Activated CD8-positive, alpha-beta memory T cell treated with anti-CD3 and anti-CD28 coated beads, Interleukin-2, amount 50 U/mL, for 24 hours (primary cell): ENCODE results near the gene TRIM75.
"Not testable (repeated sequence)": the region's sequence is repeated elsewhere in the genome, so short reads cannot be mapped to it uniquely, and the experiment has no call there.

Experiments used
- DNase-seq: peaks from one replicate; pipeline ENCODE4 v3.0.0-alpha.2; 2020; ENCODE audit errors: extremely low read depth

The TRIM75 gene

DNA sequence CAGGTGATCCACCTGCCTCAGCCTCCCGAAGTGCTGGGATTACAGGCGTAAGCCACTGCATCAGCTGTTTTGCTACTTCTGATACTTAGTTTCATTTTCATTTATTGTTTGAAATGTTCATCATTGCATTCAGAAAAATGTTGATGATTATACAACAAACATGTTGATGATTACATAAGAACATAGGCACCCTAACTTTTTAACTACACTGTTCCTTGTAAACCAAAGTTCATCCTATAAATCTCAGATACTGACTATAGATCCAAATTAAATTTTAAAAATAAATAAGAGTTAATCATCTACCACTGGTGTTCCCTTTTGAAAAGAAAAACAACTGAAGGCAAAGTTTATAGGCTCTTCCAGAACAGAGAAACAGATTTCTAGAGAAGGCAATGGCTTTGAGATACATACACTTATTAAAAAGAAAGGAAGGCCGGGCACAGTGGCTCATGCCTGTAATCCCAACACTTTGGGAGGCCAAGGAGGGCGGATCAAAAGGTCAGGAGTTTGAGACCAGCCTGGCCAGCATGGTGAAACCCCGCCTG lies 23.4 kb downstream of the TRIM75 start:
- DNase-seq: no peak

DNA sequence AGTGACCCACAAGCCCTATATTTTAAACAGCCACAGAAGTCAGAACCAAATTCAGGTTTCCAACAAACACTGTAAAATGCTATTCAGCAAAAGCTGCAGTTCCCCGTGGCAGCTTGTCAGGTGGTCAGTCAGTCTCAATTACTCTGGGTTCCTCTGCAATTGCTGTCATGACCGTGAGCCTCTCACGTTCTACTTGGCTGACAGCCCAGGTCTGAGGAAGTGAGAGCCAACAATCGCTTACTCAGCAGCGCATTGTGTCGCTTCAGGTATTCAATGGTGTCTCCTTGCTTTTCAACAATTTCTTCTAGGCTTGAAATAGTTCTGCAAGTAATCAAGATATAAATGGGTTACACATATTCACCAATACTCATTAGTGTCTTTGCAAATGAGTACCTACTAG lies 25.8 kb downstream of the TRIM75 start:
- DNase-seq: no peak

GRCh38 chr4:165084787-165085186 lies 31.1 kb downstream of the TRIM75 start:
- DNase-seq: not testable (repeated sequence)

- DNase-seq: no peak
These were observed 32.3 kb downstream of the TRIM75 start for GRCh38 chr4:165085946-165086345.

DNA sequence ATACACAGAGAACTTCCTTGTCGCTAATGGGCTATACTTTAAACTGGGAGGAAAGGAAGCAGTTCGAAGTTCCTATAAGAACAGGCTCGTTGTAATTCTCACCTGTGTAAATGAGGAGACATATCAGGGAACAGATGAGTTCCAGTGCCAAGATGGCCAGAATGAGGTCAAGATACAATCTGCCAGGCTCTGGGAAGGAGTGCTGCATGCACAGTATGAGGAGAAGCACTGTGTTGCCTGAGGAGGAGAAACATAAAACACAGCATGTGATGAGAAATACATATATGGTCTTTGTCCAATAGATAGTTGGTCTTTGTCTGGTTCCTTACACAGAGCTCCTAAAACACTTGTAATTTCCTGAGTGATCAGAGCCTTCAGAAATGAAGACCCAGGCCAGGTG lies 34.7 kb downstream of the TRIM75 start:
- no peak for DNase-seq

- not testable (repeated sequence) for DNase-seq
These were observed 38.5 kb downstream of the TRIM75 start for GRCh38 chr4:165092187-165092586.

DNA sequence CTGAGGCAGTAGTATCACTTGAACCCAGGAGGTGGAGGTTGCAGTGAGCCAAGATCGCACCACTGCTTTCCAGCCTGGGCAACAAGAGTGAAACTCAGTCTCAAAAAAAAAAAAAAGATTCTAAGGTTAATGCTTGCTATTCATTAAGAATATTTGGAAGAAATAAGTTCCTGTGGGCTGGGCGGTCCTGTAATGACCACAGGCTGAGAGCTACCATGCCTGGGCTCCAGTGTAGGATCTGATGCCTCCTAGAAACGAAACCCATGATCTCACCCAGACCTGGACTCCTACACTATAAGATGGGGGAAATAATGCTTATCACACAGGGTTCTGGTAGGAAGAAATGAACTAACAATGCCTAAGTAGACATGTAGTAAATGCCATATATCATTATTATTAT lies 41.2 kb downstream of the TRIM75 start:
- DNase-seq: no peak

DNA sequence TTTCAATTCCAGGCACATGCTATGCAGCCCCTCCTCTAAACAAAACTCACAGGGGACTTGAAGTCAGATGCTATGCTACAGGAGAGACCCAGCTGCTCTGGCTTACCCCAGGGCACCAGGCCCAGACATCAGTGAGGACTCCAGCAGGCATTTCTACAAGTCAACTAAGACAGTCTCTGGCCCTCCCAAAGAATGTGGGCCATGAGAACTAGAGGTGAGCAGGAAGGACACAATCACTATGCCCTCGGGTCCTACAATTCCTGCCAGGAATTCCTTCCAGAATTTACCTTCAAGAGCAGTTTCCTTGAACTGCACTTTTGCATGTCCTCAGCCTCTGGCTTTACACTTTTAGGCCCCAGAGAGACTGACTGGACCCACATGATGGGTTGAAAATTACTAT lies 41.6 kb downstream of the TRIM75 start:
- no peak for DNase-seq

- DNase-seq: no peak
These were observed 43.1 kb downstream of the TRIM75 start for GRCh38 chr4:165096776-165097175.

- no peak for DNase-seq
These were observed 48.0 kb downstream of the TRIM75 start for GRCh38 chr4:165101641-165102040.

DNA sequence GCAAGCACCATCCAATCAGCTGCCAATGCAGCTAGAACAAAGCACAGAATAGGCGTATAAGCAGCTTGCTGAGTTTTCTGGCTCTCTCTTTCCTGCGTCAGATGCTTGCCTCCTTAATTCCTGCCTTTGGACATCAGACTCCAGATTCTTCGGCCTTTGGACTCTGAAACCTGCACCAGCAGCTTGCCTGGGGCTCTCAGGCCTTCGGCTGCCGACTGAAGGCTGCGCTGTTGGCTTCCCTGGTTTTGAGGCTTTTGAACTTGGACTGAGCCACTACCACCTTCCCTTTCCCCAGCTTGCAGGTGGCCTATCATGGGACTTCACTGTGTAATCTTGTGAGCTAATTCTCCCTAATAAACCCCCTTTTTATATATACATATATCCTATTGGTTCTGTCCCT lies 52.9 kb downstream of the TRIM75 start:
- DNase-seq: no peak
